Lung (tissue), 12 donors: Measurements from ENCODE around the gene ALS2. TPM values are rescaled to one million over a fixed set of nuclear protein-coding genes. Genes with fewer than 3 reads are reported as not detected.

Experiments used
- ATAC-seq: fragments of 200-7000 bp; cut with Tn5 transposase; one replicate; pipeline ENCODE4 v1.9.1; 2020; ENCODE audit warnings: moderate number of reproducible peaks; ENCODE audit not compliant: insufficient read depth, low FRiP score
- DNase-seq, 3 donors: peaks; one replicate each; pipeline ENCODE4 v3.0.0-alpha.2; 2013 to 2017
- H3K27ac ChIP-seq, 2 donors: one replicate each; pipeline ENCODE4 v1.5.1; 2013; ENCODE audit warnings: mild to moderate bottlenecking in 2 of 2, moderate library complexity in 2 of 2, control low read depth in 1 of 2, inconsistent platforms in 1 of 2, low read depth in 1 of 2, low read length in 1 of 2
- H3K27me3 ChIP-seq, 3 donors: one replicate each; pipeline ENCODE4 v1.5.1; 2013; ENCODE audit warnings: low read length in 2 of 3; ENCODE audit not compliant: control insufficient read depth in 3 of 3, insufficient read depth in 3 of 3
- H3K36me3 ChIP-seq, 4 donors: one replicate each; pipeline ENCODE4 v1.5.1; 2013; ENCODE audit warnings: low read length in 4 of 4, mild to moderate bottlenecking in 1 of 4, moderate library complexity in 1 of 4; ENCODE audit not compliant: control insufficient read depth in 4 of 4, insufficient read depth in 4 of 4
- H3K4me1 ChIP-seq, 5 donors: one replicate each; pipeline ENCODE4 v1.5.1; 2013; ENCODE audit warnings: low read length in 5 of 5, mild to moderate bottlenecking in 2 of 5, moderate library complexity in 1 of 5; ENCODE audit not compliant: control insufficient read depth in 5 of 5, insufficient read depth in 5 of 5
- H3K4me3 ChIP-seq: one replicate; pipeline ENCODE4 v1.5.1; 2013; ENCODE audit warnings: mild to moderate bottlenecking, control low read depth, moderate library complexity
- H3K9ac ChIP-seq, 2 donors: one replicate each; pipeline ENCODE4 v1.5.1; 2013; ENCODE audit warnings: low read length in 2 of 2, control low read depth in 1 of 2; ENCODE audit not compliant: insufficient read depth in 1 of 2
- H3K9me3 ChIP-seq, 4 donors: one replicate each; pipeline ENCODE4 v1.5.1; 2013; ENCODE audit warnings: low read length in 3 of 4, mild to moderate bottlenecking in 1 of 4, moderate library complexity in 1 of 4; ENCODE audit not compliant: control insufficient read depth in 4 of 4, insufficient read depth in 3 of 4
- CTCF ChIP-seq: IDR thresholded peaks from 2 replicates; pipeline ENCODE4 v1.5.1; 2012; ENCODE audit warnings: mild to moderate bottlenecking; ENCODE audit errors: control extremely low read depth, extremely low read depth
- WGBS, 2 donors: extraction: QIAGEN DNeasy Blood & Tissue Kit; methylation state at CpG; one replicate each; pipeline ENCODE4 v1.1.7; 2013; 5-methylcytosine and 5-hydroxymethylcytosine counted together
- polyA plus RNA-seq, 2 donors: library from polyadenylated mRNA; stranded (reverse); fragments of 200-250 nt; gene quantifications; one replicate each; pipeline ENCODE4 v1.2.1, GENCODE V29; 2013
- total RNA-seq, 2 donors: library from RNA; depleted of rRNA in 1 of 2; stranded (reverse); fragments of >200 nt in 1 of 2; gene quantifications; one replicate each; pipeline ENCODE4 v1.2.1, GENCODE V29; 2014 to 2021
- donor health status: control.
- donor health status: control.
- donor health status: Bipolar disorder and iron deficiency.
- donor health status: healthy.
- donor health status: DM: yes; HTN: yes; CAD: no.

The ALS2 gene
- total and polyA plus RNA-seq, 4 donors, result 6.1 to 34.6 (median 15.3) TPM

GRCh38 chr2:201786471-201786870 is 5.7 kb upstream of the ALS2 start:
- TF ChIP-seq CTCF, result no peak

GRCh38 chr2:201785135-201785534 is 4.4 kb upstream of the ALS2 start:
- H3K27ac ChIP-seq, result no peak overlapping the region
- no peaks in the 10 kb centered on the region for H3K36me3 ChIP-seq
- WGBS, 2 donors, result 40 to 63% methylated on average over 4 of the region's 4 CpGs
- H3K27me3 ChIP-seq, result peaks cover 0 to 3% (median 2%) of the 10 kb centered on the region in 3 donors
- H3K4me3 ChIP-seq, result no peak overlapping the region
- no peak for TF ChIP-seq CTCF
- ATAC-seq (no peak), DNase-seq (no peak)
- H3K9me3 ChIP-seq, result no peaks in the 10 kb centered on the region
- H3K9ac ChIP-seq, result no peak overlapping the region
- H3K4me1 ChIP-seq, result peaks cover 0 to 6% (median 0%) of the 10 kb centered on the region in 5 donors

More at GRCh38 chr2:201786471-201786870, 5.7 kb upstream of the ALS2 start:
- no peak for DNase-seq
- no peak overlapping the region for H3K9ac ChIP-seq
- H3K4me1 ChIP-seq, result peaks cover 0 to 4% (median 0%) of the 10 kb centered on the region in 5 donors
- H3K36me3 ChIP-seq, result no peaks in the 10 kb centered on the region
- no peak overlapping the region for H3K27ac ChIP-seq
- peaks cover 0 to 3% (median 2%) of the 10 kb centered on the region in 3 donors for H3K27me3 ChIP-seq
- H3K4me3 ChIP-seq, result no peak overlapping the region
- no peaks in the 10 kb centered on the region for H3K9me3 ChIP-seq
- no peak for ATAC-seq

- Histone ChIP-seq H3K27me3 (peaks cover 0 to 3% (median 2%) of the 10 kb centered on the region in 3 donors), H3K36me3 (no peaks in the 10 kb centered on the region), H3K27ac (no peak overlapping the region), H3K4me1 (peaks cover 0 to 12% (median 5%) of the 10 kb centered on the region in 5 donors), H3K9ac (no peak overlapping the region), H3K4me3 (no peak overlapping the region), H3K9me3 (no peaks in the 10 kb centered on the region)
- TF ChIP-seq CTCF, result no peak
- no peak for ATAC-seq
- DNase-seq, result no peak
- 59 to 75% methylated on average over 1 of the region's 1 CpG for WGBS, 2 donors
Measured at GRCh38 chr2:201784563-201784962, 3.8 kb upstream of the ALS2 start.

- WGBS, 2 donors, result 2% methylated on average over 15 of the region's 15 CpGs
- H3K4me1 ChIP-seq, result peaks cover 5 to 20% (median 6%) of the 10 kb centered on the region in 5 donors
- TF ChIP-seq CTCF, result no peak
- peak overlapping the region; percentile 86 for H3K4me3 ChIP-seq
- H3K9ac ChIP-seq, result peak overlapping the region; percentile 52 to 88
- ATAC-seq (no peak), DNase-seq (peak; percentile 27 to 69 (median 34))
- peaks cover 0 to 3% (median 2%) of the 10 kb centered on the region in 3 donors for H3K27me3 ChIP-seq
- H3K27ac ChIP-seq, result peak overlapping the region; percentile 73 to 92
- H3K9me3 ChIP-seq, result no peaks in the 10 kb centered on the region
- H3K36me3 ChIP-seq, result no peaks in the 10 kb centered on the region
Measured at GRCh38 chr2:201781557-201782051, 871 bp upstream of the ALS2 start.
